BLaER1 (cell line): ENCODE data around the gene CYGB.
"Not testable (repeated sequence)": the region's sequence is repeated elsewhere in the genome, so short reads cannot be mapped to it uniquely, and the experiment has no call there.

Experiments
- H3K27ac ChIP-seq: shearing (Covaris generic); formaldehyde crosslinking; 2 replicates; pipeline ENCODE4 v1.8.1; 2022
- H3K27me3 ChIP-seq: shearing (Covaris generic); formaldehyde crosslinking; 2 replicates; pipeline ENCODE4 v1.8.1; 2022
- H3K36me3 ChIP-seq: shearing (Covaris generic); formaldehyde crosslinking; 2 replicates; pipeline ENCODE4 v1.8.1; 2022
- H3K4me1 ChIP-seq: shearing (Covaris generic); formaldehyde crosslinking; 2 replicates; pipeline ENCODE4 v1.8.1; 2022
- H3K4me2 ChIP-seq: shearing (Covaris generic); formaldehyde crosslinking; 2 replicates; pipeline ENCODE4 v1.8.1; 2022
- H3K4me3 ChIP-seq: shearing (Covaris generic); formaldehyde crosslinking; 2 replicates; pipeline ENCODE4 v1.8.1; 2022
- H3K9ac ChIP-seq: shearing (Covaris generic); formaldehyde crosslinking; 2 replicates; pipeline ENCODE4 v1.8.1; 2022
- H3K9me3 ChIP-seq: shearing (Covaris generic); formaldehyde crosslinking; 2 replicates; pipeline ENCODE4 v1.8.1; 2022
- H4K20me1 ChIP-seq: shearing (Covaris generic); formaldehyde crosslinking; 2 replicates; pipeline ENCODE4 v1.8.1; 2022
- Cebpa-rat ChIP-seq: shearing (Covaris generic); IDR thresholded peaks from 2 replicates; pipeline ENCODE4 v1.8.1; 2022

CYGB gene

GRCh38 chr17:76569607-76570279 lies 32.2 kb upstream of the CYGB start:
- peaks cover 25% of the 10 kb centered on the region for H3K27me3 ChIP-seq
- no peak overlapping the region for H3K9ac ChIP-seq
- H3K4me1 ChIP-seq: peaks cover 36% of the 10 kb centered on the region
- H3K36me3 ChIP-seq: peaks cover 27% of the 10 kb centered on the region
- no peak overlapping the region for H3K4me2 ChIP-seq
- no peak for TF ChIP-seq Cebpa-rat
- no peak overlapping the region for H3K27ac ChIP-seq
- H3K9me3 ChIP-seq: 0 out of 2 replicates have a peak, but pooled peaks cover 5% of the 10 kb centered on the region
- peaks cover 85% of the 10 kb centered on the region for H4K20me1 ChIP-seq
- no peak overlapping the region for H3K4me3 ChIP-seq

GRCh38 chr17:76568811-76569221 lies 31.3 kb upstream of the CYGB start:
- no peak for TF ChIP-seq Cebpa-rat
- Histone ChIP-seq H3K4me1 (peaks cover 36% of the 10 kb centered on the region), H3K27ac (no peak overlapping the region), H3K9me3 (0 out of 2 replicates have a peak, but pooled peaks cover 5% of the 10 kb centered on the region), H4K20me1 (peaks cover 90% of the 10 kb centered on the region), H3K4me3 (no peak overlapping the region), H3K4me2 (no peak overlapping the region), H3K27me3 (peaks cover 25% of the 10 kb centered on the region), H3K36me3 (peaks cover 36% of the 10 kb centered on the region), H3K9ac (no peak overlapping the region)

DNA sequence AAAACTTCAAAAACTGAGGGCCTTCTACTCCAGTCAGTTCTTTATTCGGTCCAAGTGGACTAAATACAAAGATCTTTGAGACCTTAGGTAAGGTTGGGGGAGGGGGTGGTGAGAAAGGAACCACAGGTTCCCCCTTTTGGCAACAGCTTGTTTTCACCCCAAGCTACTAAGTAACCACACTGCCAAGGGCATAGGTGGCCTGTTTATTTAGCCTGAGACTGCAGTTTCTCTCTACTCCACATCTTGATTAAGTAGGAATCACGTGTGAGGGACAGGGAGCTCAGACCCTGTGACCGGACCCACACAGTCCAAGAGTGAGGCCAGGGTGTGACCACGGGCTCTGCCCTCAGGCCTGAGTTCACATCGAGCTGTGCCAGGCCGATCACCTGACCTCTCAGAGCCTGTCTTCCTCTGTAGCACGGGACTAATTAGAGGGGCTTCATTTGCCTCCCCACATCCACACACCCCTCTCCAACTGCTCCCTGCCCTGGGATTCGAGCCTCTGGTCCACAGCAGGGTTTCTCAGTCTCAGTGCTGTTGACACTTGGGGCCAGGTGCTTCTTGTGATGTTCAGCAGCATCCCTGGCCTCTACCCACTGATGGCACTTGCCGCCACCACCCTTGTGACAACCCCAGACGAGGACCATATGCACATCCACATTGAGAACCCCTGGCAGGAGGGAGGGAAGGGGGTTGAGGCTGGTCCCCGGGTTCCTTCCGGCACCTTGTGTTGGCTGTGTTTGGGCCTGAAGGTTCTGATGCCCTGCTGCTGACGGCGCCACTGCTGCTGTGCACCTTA lies 30.3 kb upstream of the CYGB start:
- Histone ChIP-seq H3K36me3 (peaks cover 45% of the 10 kb centered on the region), H3K4me2 (peak overlapping the region; percentile 3; the same call in 1 of the 2 replicates)

GRCh38 chr17:76566988-76567431 lies 29.5 kb upstream of the CYGB start:
- Histone ChIP-seq H3K4me2 (no peak overlapping the region), H3K4me1 (peaks cover 21% of the 10 kb centered on the region), H3K27ac (no peak overlapping the region), H3K27me3 (peaks cover 21% of the 10 kb centered on the region), H3K9ac (no peak overlapping the region), H3K4me3 (no peak overlapping the region), H4K20me1 (peaks cover 93% of the 10 kb centered on the region), H3K9me3 (0 out of 2 replicates have a peak, but pooled peaks cover 5% of the 10 kb centered on the region), H3K36me3 (peaks cover 53% of the 10 kb centered on the region)
- no peak for TF ChIP-seq Cebpa-rat

More for the DNA sequence above, 30.3 kb upstream of the CYGB start:
- H4K20me1 ChIP-seq: peaks cover 93% of the 10 kb centered on the region
- H3K4me1 ChIP-seq: peaks cover 28% of the 10 kb centered on the region
- peaks cover 25% of the 10 kb centered on the region for H3K27me3 ChIP-seq
- H3K4me3 ChIP-seq: no peak overlapping the region
- 0 out of 2 replicates have a peak, but pooled peaks cover 5% of the 10 kb centered on the region for H3K9me3 ChIP-seq
- TF ChIP-seq Cebpa-rat: no peak
- no peak overlapping the region for H3K9ac ChIP-seq
- H3K27ac ChIP-seq: no peak overlapping the region

DNA sequence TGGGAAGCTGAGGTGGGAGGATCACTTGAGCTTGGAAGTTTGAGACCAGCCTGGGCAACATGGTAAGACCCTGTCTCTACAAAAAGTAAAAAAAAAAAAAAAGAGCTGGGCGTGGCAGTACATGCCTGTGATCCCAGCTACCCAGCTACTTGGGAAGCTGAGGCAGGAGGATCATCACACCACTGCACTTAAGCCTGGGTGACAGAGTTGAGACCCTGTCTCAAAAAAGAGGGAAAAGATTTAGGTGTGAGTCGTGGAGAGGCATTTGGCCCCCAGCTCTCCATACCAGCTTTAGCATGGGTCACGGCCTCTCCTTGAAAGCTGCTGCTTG lies 29.1 kb upstream of the CYGB start:
- Histone ChIP-seq H3K9me3 (0 out of 2 replicates have a peak, but pooled peaks cover 5% of the 10 kb centered on the region), H3K4me2 (no peak overlapping the region), H3K4me1 (peaks cover 21% of the 10 kb centered on the region), H3K27ac (no peak overlapping the region), H3K36me3 (peaks cover 57% of the 10 kb centered on the region), H4K20me1 (peaks cover 93% of the 10 kb centered on the region), H3K9ac (no peak overlapping the region), H3K4me3 (no peak overlapping the region), H3K27me3 (peaks cover 16% of the 10 kb centered on the region)
- TF ChIP-seq Cebpa-rat: no peak

DNA sequence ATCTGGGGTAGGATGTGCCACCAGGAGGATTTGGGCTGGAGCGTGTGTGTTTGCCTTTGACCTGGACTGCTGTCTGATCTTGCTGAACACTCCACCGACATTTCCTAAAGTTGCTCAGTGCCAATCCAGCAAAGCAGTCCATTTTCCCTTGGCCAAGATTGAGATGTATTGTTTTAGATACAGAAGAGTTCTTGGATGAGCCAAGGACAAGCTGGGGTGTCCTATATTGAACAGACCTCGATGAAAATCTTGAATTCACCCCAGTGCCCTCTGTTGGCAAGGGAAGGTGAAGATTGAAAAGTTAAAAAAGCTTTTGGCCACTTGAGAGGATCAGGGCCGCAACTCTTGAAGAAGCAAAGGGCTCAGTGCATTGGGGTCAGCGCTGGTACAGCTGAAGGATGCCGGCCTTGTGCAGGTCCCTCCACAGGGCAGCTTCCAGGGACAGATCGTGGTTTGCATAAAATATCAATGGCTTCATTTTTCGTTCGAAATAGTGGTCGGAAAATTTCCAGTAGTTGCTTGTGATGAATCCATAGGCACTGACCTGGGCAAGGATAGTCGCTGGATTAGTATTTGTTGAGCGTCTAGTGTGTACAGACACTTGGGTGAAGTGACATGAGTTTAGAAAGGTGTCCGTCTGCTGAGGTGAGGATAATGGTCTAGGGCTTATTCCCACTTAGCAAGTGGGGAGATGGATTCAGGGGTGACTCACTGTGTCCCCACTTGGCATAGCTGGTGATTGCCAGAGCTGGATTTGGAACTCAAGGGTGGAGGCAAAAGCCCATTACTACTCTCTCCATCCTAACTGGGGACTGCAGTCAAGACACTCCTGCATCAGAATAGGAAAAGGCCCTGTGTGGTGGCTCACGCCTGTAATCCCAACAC lies 28.5 kb upstream of the CYGB start:
- H3K36me3 ChIP-seq: peaks cover 64% of the 10 kb centered on the region
- no peak overlapping the region for H3K27ac ChIP-seq

DNA sequence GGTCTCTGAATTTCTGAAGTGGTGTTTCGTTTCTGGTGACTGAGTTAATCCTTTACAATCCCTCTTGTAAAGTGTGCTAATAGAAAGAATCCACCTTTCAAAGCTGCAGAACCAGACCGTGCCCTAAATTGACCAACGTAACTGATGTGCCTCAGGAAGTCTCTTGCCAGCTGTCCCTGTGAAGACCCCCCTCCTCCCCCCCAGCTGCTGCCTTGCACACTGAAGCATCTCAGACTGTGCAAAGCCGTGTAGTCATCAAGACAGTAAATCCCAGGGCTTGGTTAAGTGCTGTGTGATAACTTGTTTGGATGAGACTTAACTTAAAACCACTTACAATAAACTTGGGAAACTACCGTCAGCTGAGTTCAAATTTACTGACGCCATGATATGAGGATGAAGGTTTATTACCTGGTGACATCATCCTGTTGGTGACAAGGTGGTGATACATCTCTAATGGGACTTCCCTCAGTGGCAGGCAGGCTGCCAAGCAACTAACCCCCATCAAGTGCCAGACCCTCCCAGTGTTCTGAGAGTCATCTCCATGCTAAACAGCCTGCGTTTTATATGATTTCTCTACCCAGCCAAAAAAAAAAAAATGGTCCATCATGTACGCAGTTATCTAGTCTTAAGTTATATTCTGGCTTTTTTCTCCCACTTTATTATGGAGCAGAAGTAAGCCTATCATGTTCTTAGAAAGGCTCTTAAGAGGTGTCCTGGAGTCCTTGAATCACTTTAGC lies 27.6 kb upstream of the CYGB start:
- H3K4me2 ChIP-seq, H3K4me3 ChIP-seq, H3K27me3 ChIP-seq, H3K27ac ChIP-seq, H3K9me3 ChIP-seq, H3K9ac ChIP-seq: not testable (repeated sequence)
- Histone ChIP-seq H3K4me1 (peaks cover 34% of the 10 kb centered on the region), H4K20me1 (peaks cover 93% of the 10 kb centered on the region), H3K36me3 (peaks cover 72% of the 10 kb centered on the region)

More for the DNA sequence above, 28.5 kb upstream of the CYGB start:
- Histone ChIP-seq H3K27me3 (peaks cover 10% of the 10 kb centered on the region; the same call in 1 of the 2 replicates), H3K4me1 (peaks cover 25% of the 10 kb centered on the region), H3K4me3 (no peak overlapping the region), H3K9me3 (0 out of 2 replicates have a peak, but pooled peaks cover 3% of the 10 kb centered on the region), H4K20me1 (peaks cover 93% of the 10 kb centered on the region), H3K9ac (no peak overlapping the region), H3K4me2 (no peak overlapping the region)
- TF ChIP-seq Cebpa-rat: no peak

DNA sequence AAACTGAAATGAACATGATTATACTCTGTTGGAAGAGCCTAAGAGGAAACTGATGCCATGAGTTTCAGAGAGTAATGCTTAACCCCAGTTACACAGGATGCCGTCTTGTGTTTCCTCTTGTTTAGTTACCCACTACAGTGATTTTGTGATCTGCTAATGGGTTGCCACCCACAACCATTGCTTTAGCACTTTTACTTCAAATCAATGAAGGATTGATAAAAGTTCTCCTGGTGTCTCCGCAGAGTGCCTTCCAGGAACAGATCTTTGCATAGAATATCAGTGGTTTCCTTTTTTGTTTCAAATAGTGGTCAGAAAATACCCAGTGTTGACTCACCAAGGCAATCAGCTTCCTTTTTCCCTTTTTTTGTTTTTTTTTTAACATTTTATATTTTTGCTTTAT lies 25.9 kb upstream of the CYGB start:
- H3K27me3 ChIP-seq, H3K9ac ChIP-seq, H3K9me3 ChIP-seq, H3K4me2 ChIP-seq, H3K27ac ChIP-seq, H3K4me3 ChIP-seq: not testable (repeated sequence)
- Histone ChIP-seq H3K4me1 (peaks cover 50% of the 10 kb centered on the region), H3K36me3 (peaks cover 80% of the 10 kb centered on the region), H4K20me1 (peaks cover 100% of the 10 kb centered on the region)

- Histone ChIP-seq H4K20me1 (peaks cover 96% of the 10 kb centered on the region), H3K9ac (peak overlapping the region; percentile 38; the same call in 1 of the 2 replicates), H3K4me2 (no peak overlapping the region), H3K4me3 (no peak overlapping the region), H3K9me3 (no peaks in the 10 kb centered on the region), H3K4me1 (peaks cover 48% of the 10 kb centered on the region), H3K36me3 (peaks cover 80% of the 10 kb centered on the region), H3K27me3 (no peaks in the 10 kb centered on the region), H3K27ac (no peak overlapping the region)
- no peak for TF ChIP-seq Cebpa-rat
These were observed 25.2 kb upstream of the CYGB start for GRCh38 chr17:76562734-76563148.
